OCI-LY7 (cell line): ENCODE measurements around the gene SLC30A3.

Experiments used
- EZH2phosphoT487 ChIP-seq: fragments of 200-600 bp; sonication (generic); IDR thresholded peaks from 2 replicates; pipeline ENCODE4 v1.6.1; 2018; ENCODE audit warnings: low read depth, borderline replicate concordance, mild to moderate bottlenecking, mixed run types, antibody characterized with exemption, low read length, moderate library complexity, mixed read lengths
- TF ChIP-seq, protein P1 (sequence below): fragments of 200-600 bp; sonication (generic); conservative IDR thresholded peaks from 2 replicates; pipeline ENCODE4 v1.5.1; 2014; ENCODE audit warnings: mild to moderate bottlenecking, antibody characterized with exemption, low read length, moderate library complexity, mixed read lengths

GRCh38 chr2:27256855-27257454, 5.9 kb downstream of the SLC30A3 start:
- TF ChIP-seq, protein P1, sequence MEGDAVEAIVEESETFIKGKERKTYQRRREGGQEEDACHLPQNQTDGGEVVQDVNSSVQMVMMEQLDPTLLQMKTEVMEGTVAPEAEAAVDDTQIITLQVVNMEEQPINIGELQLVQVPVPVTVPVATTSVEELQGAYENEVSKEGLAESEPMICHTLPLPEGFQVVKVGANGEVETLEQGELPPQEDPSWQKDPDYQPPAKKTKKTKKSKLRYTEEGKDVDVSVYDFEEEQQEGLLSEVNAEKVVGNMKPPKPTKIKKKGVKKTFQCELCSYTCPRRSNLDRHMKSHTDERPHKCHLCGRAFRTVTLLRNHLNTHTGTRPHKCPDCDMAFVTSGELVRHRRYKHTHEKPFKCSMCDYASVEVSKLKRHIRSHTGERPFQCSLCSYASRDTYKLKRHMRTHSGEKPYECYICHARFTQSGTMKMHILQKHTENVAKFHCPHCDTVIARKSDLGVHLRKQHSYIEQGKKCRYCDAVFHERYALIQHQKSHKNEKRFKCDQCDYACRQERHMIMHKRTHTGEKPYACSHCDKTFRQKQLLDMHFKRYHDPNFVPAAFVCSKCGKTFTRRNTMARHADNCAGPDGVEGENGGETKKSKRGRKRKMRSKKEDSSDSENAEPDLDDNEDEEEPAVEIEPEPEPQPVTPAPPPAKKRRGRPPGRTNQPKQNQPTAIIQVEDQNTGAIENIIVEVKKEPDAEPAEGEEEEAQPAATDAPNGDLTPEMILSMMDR: no peak
- no peak for TF ChIP-seq EZH2phosphoT487
